ENCODE measurements around the gene SLC25A12. TPM values are rescaled to one million over a fixed set of nuclear protein-coding genes. Genes with fewer than 3 reads are reported as not detected.

Gene SLC25A12
- total and polyA plus RNA-seq, 10 of the 15 experiments (the other 5 are each of a cell fraction or from before 2014, with no cell fraction given) = 20.9 to 50.0 (median 33.0) TPM

Small RNA genes within 50 kb of the gene (small RNA-seq; reads per million reads assigned to genes)
- not detected for gene RNU6-182P

Other genes with a start within 250 kb of the SLC25A12 start
- gene DYNC1I2, start 206.8 kb downstream of the SLC25A12 start, total RNA-seq (2014; rRNA removed) = 43.2 and 52.5 TPM in 2 replicates
- 75.9 and 76.3 TPM in 2 replicates for gene DYNC1I2, start 206.8 kb downstream of the SLC25A12 start, total RNA-seq (2014; rRNA removed; fragmentation: Illumina TruSeq; extraction: Trizol)
- 52.4 and 54.2 TPM in 2 replicates for gene DYNC1I2, start 206.8 kb downstream of the SLC25A12 start, total RNA-seq (2021)
- gene DYNC1I2, start 206.8 kb downstream of the SLC25A12 start, polyA plus RNA-seq (2011; rRNA removed) = 113 and 142 TPM in 2 replicates
- gene DYNC1I2, start 206.8 kb downstream of the SLC25A12 start, polyA plus RNA-seq (2014; fragmentation: Illumina TruSeq; extraction: Trizol) = 83.7 and 99.8 TPM in 2 replicates
- 10 to 100 TPM; 39.9 to 67.5 TPM for gene DYNC1I2, start 206.8 kb downstream of the SLC25A12 start, polyA plus RNA-seq (2014; fragmentation: Nextera tagmentation; extraction: Ambion mirVana)
- 49.2 and 54.6 TPM in 2 replicates for gene DYNC1I2, start 206.8 kb downstream of the SLC25A12 start, polyA plus RNA-seq (2014; rRNA removed)
- gene DYNC1I2, start 206.8 kb downstream of the SLC25A12 start, polyA plus RNA-seq (2016; fragmentation: Nextera tagmentation; extraction: Ambion mirVana) = 10 to 100 TPM; 40.1 to 47.0 TPM
- gene HAT1, start 28.2 kb upstream of the SLC25A12 start, total RNA-seq (2014; rRNA removed) = 60.0 and 72.8 TPM in 2 replicates
- gene HAT1, start 28.2 kb upstream of the SLC25A12 start, total RNA-seq (2014; rRNA removed; fragmentation: Illumina TruSeq; extraction: Trizol) = 89.9 and 93.9 TPM in 2 replicates
- 65.2 and 66.9 TPM in 2 replicates for gene HAT1, start 28.2 kb upstream of the SLC25A12 start, total RNA-seq (2021)
- 125 and 202 TPM in 2 replicates for gene HAT1, start 28.2 kb upstream of the SLC25A12 start, polyA plus RNA-seq (2011; rRNA removed)
- gene HAT1, start 28.2 kb upstream of the SLC25A12 start, polyA plus RNA-seq (2014; fragmentation: Illumina TruSeq; extraction: Trizol) = 135 and 167 TPM in 2 replicates
- 100 to 1,000 TPM; 177 to 190 TPM for gene HAT1, start 28.2 kb upstream of the SLC25A12 start, polyA plus RNA-seq (2014; fragmentation: Nextera tagmentation; extraction: Ambion mirVana)
- gene HAT1, start 28.2 kb upstream of the SLC25A12 start, polyA plus RNA-seq (2014; rRNA removed) = 76.9 and 98.5 TPM in 2 replicates
- 100 to 1,000 TPM; 201 to 225 TPM for gene HAT1, start 28.2 kb upstream of the SLC25A12 start, polyA plus RNA-seq (2016; fragmentation: Nextera tagmentation; extraction: Ambion mirVana)
- gene METAP1D, start 105.7 kb upstream of the SLC25A12 start, total RNA-seq (2014; rRNA removed) = 5.6 and 7.2 TPM in 2 replicates
- 7.9 and 10.5 TPM in 2 replicates for gene METAP1D, start 105.7 kb upstream of the SLC25A12 start, total RNA-seq (2014; rRNA removed; fragmentation: Illumina TruSeq; extraction: Trizol)
- gene METAP1D, start 105.7 kb upstream of the SLC25A12 start, total RNA-seq (2021) = 4.5 and 6.3 TPM in 2 replicates
- gene METAP1D, start 105.7 kb upstream of the SLC25A12 start, polyA plus RNA-seq (2011; rRNA removed) = 11.8 and 16.8 TPM in 2 replicates
- gene METAP1D, start 105.7 kb upstream of the SLC25A12 start, polyA plus RNA-seq (2014; fragmentation: Illumina TruSeq; extraction: Trizol) = 9.3 and 12.5 TPM in 2 replicates
- gene METAP1D, start 105.7 kb upstream of the SLC25A12 start, polyA plus RNA-seq (2014; fragmentation: Nextera tagmentation; extraction: Ambion mirVana) = 1 to 10 TPM; 4.6 to 5.9 TPM
- gene METAP1D, start 105.7 kb upstream of the SLC25A12 start, polyA plus RNA-seq (2014; rRNA removed) = 7.7 TPM in 2 replicates
- gene METAP1D, start 105.7 kb upstream of the SLC25A12 start, polyA plus RNA-seq (2016; fragmentation: Nextera tagmentation; extraction: Ambion mirVana) = 10 to 100 TPM; 10.9 to 12.1 TPM
- gene DLX1, start 191.3 kb upstream of the SLC25A12 start, total RNA-seq (2014; rRNA removed) = not detected in 2 replicates
- not detected in 2 replicates for gene DLX1, start 191.3 kb upstream of the SLC25A12 start, total RNA-seq (2014; rRNA removed; fragmentation: Illumina TruSeq; extraction: Trizol)
- gene DLX1, start 191.3 kb upstream of the SLC25A12 start, total RNA-seq (2021) = not detected in 2 replicates
- gene DLX1, start 191.3 kb upstream of the SLC25A12 start, polyA plus RNA-seq (2011; rRNA removed) = not detected in 2 replicates
- 0.06 TPM in 1 of 2 replicates, not detected in the other for gene DLX1, start 191.3 kb upstream of the SLC25A12 start, polyA plus RNA-seq (2014; fragmentation: Illumina TruSeq; extraction: Trizol)
- not detected for gene DLX1, start 191.3 kb upstream of the SLC25A12 start, polyA plus RNA-seq (2014; fragmentation: Nextera tagmentation; extraction: Ambion mirVana)
- not detected in 2 replicates for gene DLX1, start 191.3 kb upstream of the SLC25A12 start, polyA plus RNA-seq (2014; rRNA removed)
- gene DLX1, start 191.3 kb upstream of the SLC25A12 start, polyA plus RNA-seq (2016; fragmentation: Nextera tagmentation; extraction: Ambion mirVana) = not detected
- not detected in 2 replicates for gene DLX2, start 208.7 kb upstream of the SLC25A12 start, total RNA-seq (2014; rRNA removed)
- not detected in 2 replicates for gene DLX2, start 208.7 kb upstream of the SLC25A12 start, total RNA-seq (2014; rRNA removed; fragmentation: Illumina TruSeq; extraction: Trizol)
- not detected in 2 replicates for gene DLX2, start 208.7 kb upstream of the SLC25A12 start, total RNA-seq (2021)
- gene DLX2, start 208.7 kb upstream of the SLC25A12 start, polyA plus RNA-seq (2011; rRNA removed) = not detected in 2 replicates
- 0.03 TPM in 1 of 2 replicates, not detected in the other for gene DLX2, start 208.7 kb upstream of the SLC25A12 start, polyA plus RNA-seq (2014; fragmentation: Illumina TruSeq; extraction: Trizol)
- not detected for gene DLX2, start 208.7 kb upstream of the SLC25A12 start, polyA plus RNA-seq (2014; fragmentation: Nextera tagmentation; extraction: Ambion mirVana)
- not detected in 2 replicates for gene DLX2, start 208.7 kb upstream of the SLC25A12 start, polyA plus RNA-seq (2014; rRNA removed)
- gene DLX2, start 208.7 kb upstream of the SLC25A12 start, polyA plus RNA-seq (2016; fragmentation: Nextera tagmentation; extraction: Ambion mirVana) = not detected